HCT116 (cell line): ENCODE results near the gene MIA. TPM values are rescaled to one million over a fixed set of nuclear protein-coding genes. Genes with fewer than 3 reads are reported as not detected.

Source experiments
- ATAC-seq: fragments of 200-7000 bp; cut with Tn5 transposase; 2 replicates; pipeline ENCODE4 v1.9.1; 2020; ENCODE audit warnings: mild to moderate bottlenecking, moderate library complexity
- BruUV-seq: library from RNA; stranded (reverse); fragments of 400-500 nt; replicated peaks from 2 replicates; lab custom pipeline; 2021; lab: Mats Ljungman, UMichigan
- CTCF ChIA-PET: fragments of 300-600 bp; sonication (Branson Sonifier 250); formaldehyde crosslinking; loops from one replicate; lab custom pipeline; 2021; ENCODE audit warnings: antibody characterized with exemption; lab: Charles Lee
- POLR2A ChIA-PET: fragments of 300-600, 350-600 bp; sonication (Branson Sonifier 250); formaldehyde crosslinking; loops from one replicate; lab custom pipeline; 2021; ENCODE audit warnings: antibody characterized with exemption; lab: Charles Lee
- RAD21 ChIA-PET, 2 experiments: fragments of 300-600 bp; sonication (Branson Sonifier 250); formaldehyde crosslinking; loops; one replicate each; lab custom pipeline; 2023; ENCODE audit warnings: low total read pairs in 2 of 2; ENCODE audit not compliant: uncharacterized antibody in 2 of 2, unreplicated experiment in 2 of 2, low non-redundant PET in 1 of 2; lab: Charles Lee
- DNase-seq: peaks from one replicate; pipeline ENCODE4 v3.0.0-alpha.2; 2010; ENCODE audit warnings: low read depth, low spot score
- H2AFZ ChIP-seq: fragments of 200-600 bp; shearing (Covaris generic), sonication (generic); 2 replicates; pipeline ENCODE4 v1.6.1; 2017; ENCODE audit warnings: low read depth, mixed run types, mixed read lengths, antibody characterized with exemption, low read length; ENCODE audit not compliant: poor library complexity, severe bottlenecking
- H3K27ac ChIP-seq: 2 replicates; pipeline ENCODE4 v1.5.1; 2012; ENCODE audit warnings: low read depth, low read length
- H3K27me3 ChIP-seq: fragments of 200-600 bp; sonication (generic); 2 replicates; pipeline ENCODE4 v1.6.1; 2016; ENCODE audit warnings: mixed run types, low read length, mixed read lengths; ENCODE audit not compliant: insufficient read depth
- H3K36me3 ChIP-seq, 2 experiments: fragments of 200-500 bp in 1 of 2; fragments of 200-600 bp in 1 of 2; sonication (Bioruptor generic) in 1 of 2; sonication (generic) in 1 of 2; 2 replicates each; pipeline versions ENCODE4 v1.5.1 to v1.6.1; 2014 to 2016; ENCODE audit warnings: low read length in 2 of 2, inconsistent platforms in 1 of 2, mixed read lengths in 1 of 2, mixed run types in 1 of 2; ENCODE audit not compliant: insufficient read depth in 2 of 2, control insufficient read depth in 1 of 2
- H3K4me1 ChIP-seq, 2 experiments: fragments of 200-600 bp in 1 of 2; sonication (generic) in 1 of 2; 2 replicates each; pipeline versions ENCODE4 v1.5.1 to v1.6.1; 2012 to 2017; ENCODE audit warnings: low read length in 2 of 2, inconsistent platforms in 1 of 2, mild to moderate bottlenecking in 1 of 2, mixed read lengths in 1 of 2, mixed run types in 1 of 2, moderate library complexity in 1 of 2; ENCODE audit not compliant: insufficient read depth in 2 of 2, control insufficient read depth in 1 of 2
- H3K4me2 ChIP-seq: fragments of 200-600 bp; sonication (generic); 2 replicates; pipeline ENCODE4 v1.6.1; 2017; ENCODE audit warnings: mixed run types, low read length, mixed read lengths
- H3K4me3 ChIP-seq, 2 experiments: fragments of 200-600 bp in 1 of 2; sonication (generic) in 1 of 2; replicated peaks in 1 of 2; 2 replicates each; pipeline ENCODE4 v1.5.1; 2011 to 2016; ENCODE audit warnings: low read length in 2 of 2, control low read depth in 1 of 2, low read depth in 1 of 2, mild to moderate bottlenecking in 1 of 2, mixed read lengths in 1 of 2, mixed run types in 1 of 2
- H3K79me2 ChIP-seq: fragments of 200-600 bp; sonication (generic); 2 replicates; pipeline ENCODE4 v1.6.1; 2017; ENCODE audit warnings: mild to moderate bottlenecking, mixed run types, low read length, moderate library complexity, mixed read lengths; ENCODE audit not compliant: insufficient read depth
- H3K9ac ChIP-seq: fragments of 200-600 bp; sonication (generic); 2 replicates; pipeline ENCODE4 v1.6.1; 2016; ENCODE audit warnings: low read length, mixed read lengths
- H3K9me2 ChIP-seq: fragments of 200-600 bp; sonication (generic), shearing (Covaris generic); 2 replicates; pipeline ENCODE4 v1.6.1; 2017; ENCODE audit warnings: mixed run types, mild to moderate bottlenecking, moderate library complexity; ENCODE audit not compliant: insufficient read depth
- H3K9me3 ChIP-seq, 2 experiments: fragments of 200-500 bp in 1 of 2; fragments of 200-600 bp in 1 of 2; sonication (Bioruptor generic) in 1 of 2; sonication (generic) in 1 of 2; 2 replicates each; pipeline ENCODE4 v1.6.1; 2014 to 2017; ENCODE audit warnings: low read length in 2 of 2, mixed read lengths in 2 of 2, inconsistent platforms in 1 of 2, low read depth in 1 of 2, mild to moderate bottlenecking in 1 of 2, mixed run types in 1 of 2, moderate library complexity in 1 of 2; ENCODE audit not compliant: control insufficient read depth in 1 of 2, insufficient read depth in 1 of 2
- H4K20me1 ChIP-seq: fragments of 200-600 bp; sonication (generic), shearing (Covaris generic); 2 replicates; pipeline ENCODE4 v1.6.1; 2017; ENCODE audit warnings: mixed run types, mild to moderate bottlenecking, moderate library complexity; ENCODE audit not compliant: insufficient read depth
- EGR1 ChIP-seq: IDR thresholded peaks from 2 replicates; pipeline ENCODE4 v1.6.1; 2012; ENCODE audit warnings: low read depth
- ELF1 ChIP-seq: IDR thresholded peaks from 2 replicates; pipeline ENCODE4 v1.6.1; 2012; ENCODE audit warnings: low read depth, borderline replicate concordance
- FOSL1 ChIP-seq: IDR thresholded peaks from 2 replicates; pipeline ENCODE4 v1.6.1; 2012; ENCODE audit warnings: low read depth
- POLR2A ChIP-seq: IDR thresholded peaks from 2 replicates; pipeline ENCODE4 v1.7.0; 2011; ENCODE audit warnings: borderline replicate concordance; ENCODE audit not compliant: insufficient read depth, insufficient read length; ENCODE audit errors: extremely low read depth
- POLR2AphosphoS5 ChIP-seq: IDR thresholded peaks from 2 replicates; pipeline ENCODE4 v1.6.1; 2011; ENCODE audit warnings: mild to moderate bottlenecking, low read depth, low read length, moderate library complexity
- SIN3A ChIP-seq: IDR thresholded peaks from 2 replicates; pipeline ENCODE4 v1.6.1; 2012; ENCODE audit warnings: low read depth
- SP1 ChIP-seq: IDR thresholded peaks from 2 replicates; pipeline ENCODE4 v1.6.1; 2012; ENCODE audit warnings: low read depth
- SRF ChIP-seq: IDR thresholded peaks from 2 replicates; pipeline ENCODE4 v1.6.1; 2012; ENCODE audit warnings: low read depth
- TCF7L2 ChIP-seq: IDR thresholded peaks from 2 replicates; pipeline ENCODE4 v1.7.0; 2011; ENCODE audit warnings: borderline replicate concordance, inconsistent platforms; ENCODE audit not compliant: insufficient read depth, insufficient read length; ENCODE audit errors: extremely low read depth
- intact Hi-C: fragments of 100-400 bp; cut with micrococcal nuclease; formaldehyde crosslinking; loops from 2 replicates; pipeline ENCODE4 v1.10.0; 2022
- total RNA-seq: library from RNA; stranded (reverse); gene quantifications from one replicate; pipeline ENCODE4 v1.2.1, GENCODE V29; 2021; ENCODE audit not compliant: unreplicated experiment
- TF ChIP-seq, protein P1 (sequence below): IDR thresholded peaks from 2 replicates; pipeline ENCODE4 v1.6.1; 2012; ENCODE audit warnings: low read depth
- TF ChIP-seq, protein P2 (sequence below): IDR thresholded peaks from 2 replicates; pipeline ENCODE4 v1.6.1; 2011; ENCODE audit warnings: mild to moderate bottlenecking, low read length, moderate library complexity; ENCODE audit not compliant: insufficient replicate concordance; ENCODE audit errors: extremely low read depth
- TF ChIP-seq, protein P3 (sequence below): IDR thresholded peaks from 2 replicates; pipeline ENCODE4 v1.6.1; 2012

MIA gene
- total RNA-seq, 1 experiment from 2014 or later = 1.4 TPM

DNA sequence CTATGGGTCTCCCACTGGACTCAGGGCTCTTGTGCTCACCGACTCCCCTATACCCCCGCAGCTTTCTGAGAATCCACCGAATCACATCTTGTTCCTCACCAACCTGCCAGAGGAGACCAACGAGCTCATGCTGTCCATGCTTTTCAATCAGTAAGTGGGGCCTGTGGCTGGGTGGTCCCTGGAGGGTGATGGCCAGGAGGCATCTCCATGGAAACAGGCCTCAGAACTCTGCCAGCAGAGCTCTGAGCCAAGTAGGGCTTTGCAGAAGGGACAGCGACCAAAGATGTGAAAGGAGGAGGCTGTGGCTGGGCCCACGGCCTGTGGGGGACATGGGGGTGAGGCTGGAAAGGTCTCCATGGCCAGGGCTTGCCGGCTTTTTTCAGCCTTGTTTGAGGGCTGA is 11.8 kb upstream of the MIA start:
- H4K20me1 ChIP-seq = no peaks in the 10 kb centered on the region
- ATAC-seq (no peak), DNase-seq (no peak)
- H3K9me3 ChIP-seq = no peaks in the 10 kb centered on the region
- no peak overlapping the region for H2AFZ ChIP-seq
- peaks cover 56% of the 10 kb centered on the region for H3K79me2 ChIP-seq
- no peaks in the 10 kb centered on the region for H3K4me1 ChIP-seq
- ChIA-PET RAD21 (no interaction called here), POLR2A (no interaction called here), CTCF (no interaction called here)
- H3K9me2 ChIP-seq = no peaks in the 10 kb centered on the region
- TF ChIP-seq FOSL1 = no peak
- no peak for TF ChIP-seq EGR1
- TF ChIP-seq SRF = no peak
- no peak for TF ChIP-seq SIN3A
- no peaks in the 10 kb centered on the region for H3K27me3 ChIP-seq
- intact Hi-C loops = no loop called here
- H3K36me3 ChIP-seq = peaks cover 69 to 70% of the 10 kb centered on the region in 2 experiments
- H3K4me2 ChIP-seq = no peak overlapping the region
- BruUV-seq = no TSS peak
- no peak overlapping the region for H3K27ac ChIP-seq
- no peak overlapping the region for H3K4me3 ChIP-seq
- H3K9ac ChIP-seq = no peak overlapping the region

DNA sequence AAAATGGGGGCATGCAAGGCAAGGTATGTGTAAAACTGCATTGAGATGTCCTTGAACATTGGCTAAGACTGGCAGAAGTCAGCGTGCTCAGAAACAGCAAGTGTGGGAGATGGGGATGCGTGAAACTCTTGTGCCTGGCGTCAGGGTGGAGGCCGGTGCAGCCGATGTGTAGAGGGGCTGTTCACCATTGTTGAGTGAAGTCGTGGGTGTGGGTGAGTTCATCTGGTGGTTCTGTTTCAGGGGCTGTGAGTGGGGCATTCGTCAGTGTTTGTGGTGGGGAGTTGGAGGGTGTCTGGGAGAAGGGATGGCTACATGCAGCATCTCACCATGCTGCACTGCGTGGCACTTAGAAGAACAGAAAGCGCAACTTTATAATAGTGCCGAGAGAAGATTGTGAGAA is 11.4 kb upstream of the MIA start:
- TF ChIP-seq TCF7L2 (no peak), FOSL1 (no peak), POLR2A (no peak), SP1 (no peak), POLR2AphosphoS5 (no peak), SRF (no peak), ELF1 (no peak)
- TF ChIP-seq, protein P1, sequence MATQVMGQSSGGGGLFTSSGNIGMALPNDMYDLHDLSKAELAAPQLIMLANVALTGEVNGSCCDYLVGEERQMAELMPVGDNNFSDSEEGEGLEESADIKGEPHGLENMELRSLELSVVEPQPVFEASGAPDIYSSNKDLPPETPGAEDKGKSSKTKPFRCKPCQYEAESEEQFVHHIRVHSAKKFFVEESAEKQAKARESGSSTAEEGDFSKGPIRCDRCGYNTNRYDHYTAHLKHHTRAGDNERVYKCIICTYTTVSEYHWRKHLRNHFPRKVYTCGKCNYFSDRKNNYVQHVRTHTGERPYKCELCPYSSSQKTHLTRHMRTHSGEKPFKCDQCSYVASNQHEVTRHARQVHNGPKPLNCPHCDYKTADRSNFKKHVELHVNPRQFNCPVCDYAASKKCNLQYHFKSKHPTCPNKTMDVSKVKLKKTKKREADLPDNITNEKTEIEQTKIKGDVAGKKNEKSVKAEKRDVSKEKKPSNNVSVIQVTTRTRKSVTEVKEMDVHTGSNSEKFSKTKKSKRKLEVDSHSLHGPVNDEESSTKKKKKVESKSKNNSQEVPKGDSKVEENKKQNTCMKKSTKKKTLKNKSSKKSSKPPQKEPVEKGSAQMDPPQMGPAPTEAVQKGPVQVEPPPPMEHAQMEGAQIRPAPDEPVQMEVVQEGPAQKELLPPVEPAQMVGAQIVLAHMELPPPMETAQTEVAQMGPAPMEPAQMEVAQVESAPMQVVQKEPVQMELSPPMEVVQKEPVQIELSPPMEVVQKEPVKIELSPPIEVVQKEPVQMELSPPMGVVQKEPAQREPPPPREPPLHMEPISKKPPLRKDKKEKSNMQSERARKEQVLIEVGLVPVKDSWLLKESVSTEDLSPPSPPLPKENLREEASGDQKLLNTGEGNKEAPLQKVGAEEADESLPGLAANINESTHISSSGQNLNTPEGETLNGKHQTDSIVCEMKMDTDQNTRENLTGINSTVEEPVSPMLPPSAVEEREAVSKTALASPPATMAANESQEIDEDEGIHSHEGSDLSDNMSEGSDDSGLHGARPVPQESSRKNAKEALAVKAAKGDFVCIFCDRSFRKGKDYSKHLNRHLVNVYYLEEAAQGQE = no peak
- TF ChIP-seq, protein P2, sequence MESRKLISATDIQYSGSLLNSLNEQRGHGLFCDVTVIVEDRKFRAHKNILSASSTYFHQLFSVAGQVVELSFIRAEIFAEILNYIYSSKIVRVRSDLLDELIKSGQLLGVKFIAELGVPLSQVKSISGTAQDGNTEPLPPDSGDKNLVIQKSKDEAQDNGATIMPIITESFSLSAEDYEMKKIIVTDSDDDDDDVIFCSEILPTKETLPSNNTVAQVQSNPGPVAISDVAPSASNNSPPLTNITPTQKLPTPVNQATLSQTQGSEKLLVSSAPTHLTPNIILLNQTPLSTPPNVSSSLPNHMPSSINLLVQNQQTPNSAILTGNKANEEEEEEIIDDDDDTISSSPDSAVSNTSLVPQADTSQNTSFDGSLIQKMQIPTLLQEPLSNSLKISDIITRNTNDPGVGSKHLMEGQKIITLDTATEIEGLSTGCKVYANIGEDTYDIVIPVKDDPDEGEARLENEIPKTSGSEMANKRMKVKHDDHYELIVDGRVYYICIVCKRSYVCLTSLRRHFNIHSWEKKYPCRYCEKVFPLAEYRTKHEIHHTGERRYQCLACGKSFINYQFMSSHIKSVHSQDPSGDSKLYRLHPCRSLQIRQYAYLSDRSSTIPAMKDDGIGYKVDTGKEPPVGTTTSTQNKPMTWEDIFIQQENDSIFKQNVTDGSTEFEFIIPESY = no peak
- TF ChIP-seq, protein P3, sequence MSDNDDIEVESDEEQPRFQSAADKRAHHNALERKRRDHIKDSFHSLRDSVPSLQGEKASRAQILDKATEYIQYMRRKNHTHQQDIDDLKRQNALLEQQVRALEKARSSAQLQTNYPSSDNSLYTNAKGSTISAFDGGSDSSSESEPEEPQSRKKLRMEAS = no peak
- no peak overlapping the region for H3K4me2 ChIP-seq
- ATAC-seq (no peak), DNase-seq (no peak)
- no peaks in the 10 kb centered on the region for H3K27me3 ChIP-seq
- ChIA-PET RAD21 (no interaction called here), CTCF (no interaction called here), POLR2A (no interaction called here)
- H3K9me3 ChIP-seq = no peaks in the 10 kb centered on the region
- peaks cover 67 to 68% of the 10 kb centered on the region in 2 experiments for H3K36me3 ChIP-seq
- no peak overlapping the region for H3K4me3 ChIP-seq
- peaks cover 52% of the 10 kb centered on the region for H3K79me2 ChIP-seq
- intact Hi-C loops = no loop called here
- no peak overlapping the region for H3K27ac ChIP-seq
- no peaks in the 10 kb centered on the region for H4K20me1 ChIP-seq
- no peak overlapping the region for H3K9ac ChIP-seq
- no peak overlapping the region for H2AFZ ChIP-seq
- H3K4me1 ChIP-seq = no peaks in the 10 kb centered on the region
- no TSS peak for BruUV-seq
- H3K9me2 ChIP-seq = no peaks in the 10 kb centered on the region
